Measurements from ENCODE around the gene NRSN2.
A peak's percentile ranks its signal among the peaks of the same experiment; 100 is the strongest.
"Not testable (repeated sequence)": the region's sequence is repeated elsewhere in the genome, so short reads cannot be mapped to it uniquely, and the experiment has no call there.

Gene NRSN2

DNA sequence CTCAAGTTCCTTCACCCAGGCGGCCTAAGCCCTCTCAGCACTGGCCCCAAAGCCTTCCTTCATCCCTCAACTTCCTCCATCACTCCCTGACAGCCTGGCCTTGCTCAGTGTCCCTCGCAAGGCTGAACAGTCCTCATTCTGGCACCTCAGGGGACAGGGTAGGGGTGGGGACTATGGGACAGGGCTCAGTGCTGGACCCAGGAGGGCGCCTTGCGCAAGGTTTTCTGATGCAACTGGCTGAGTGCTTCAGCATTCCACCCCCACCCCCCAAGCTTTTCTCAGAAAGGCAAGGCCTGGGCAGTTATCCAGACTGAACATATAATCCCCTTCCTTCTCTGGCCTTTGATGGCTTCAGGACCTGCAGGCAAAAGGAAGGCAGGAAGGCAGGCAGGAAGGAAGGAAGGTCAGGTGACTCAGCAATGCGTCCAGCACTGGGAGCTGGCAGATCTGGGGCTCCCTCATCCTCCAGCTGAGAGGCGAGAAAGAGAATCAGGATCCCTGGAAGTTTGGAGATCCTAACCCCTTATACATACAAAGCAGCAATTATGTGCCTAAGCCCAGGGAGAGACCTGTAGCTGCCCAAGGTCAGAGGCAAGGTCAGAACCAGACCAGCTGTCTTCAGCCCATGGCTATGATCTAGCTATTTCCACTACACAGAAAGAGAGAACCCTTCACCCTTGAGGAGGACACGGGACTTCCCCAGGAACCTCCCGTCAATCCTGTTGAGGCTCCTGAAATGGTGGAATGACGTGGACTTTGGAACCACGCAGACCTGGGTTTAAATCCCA lies 25.0 kb downstream of the NRSN2 start:
- peaks cover 3% of the 10 kb centered on the region for H3K36me3 Mint-ChIP-seq (ENCODE audit: low read depth)
- H3K27ac Mint-ChIP-seq, result no peak overlapping the region
- no peak overlapping the region for H3K4me3 Mint-ChIP-seq
- H3K9me3 Mint-ChIP-seq, result no peaks in the 10 kb centered on the region
- H3K4me1 Mint-ChIP-seq (ENCODE audit: low read depth), result peaks cover 37% of the 10 kb centered on the region
- no peaks in the 10 kb centered on the region for H3K27me3 Mint-ChIP-seq (ENCODE audit: low read depth)

GRCh38 chr20:372543-373082 lies 25.7 kb downstream of the NRSN2 start:
- H3K9me3 Mint-ChIP-seq; H3K36me3 Mint-ChIP-seq (ENCODE audit: low read depth); H3K27me3 Mint-ChIP-seq (ENCODE audit: low read depth); H3K4me3 Mint-ChIP-seq; H3K27ac Mint-ChIP-seq: not testable (repeated sequence)
- peaks cover 33% of the 10 kb centered on the region for H3K4me1 Mint-ChIP-seq (ENCODE audit: low read depth)

GRCh38 chr20:373171-373890 lies 26.4 kb downstream of the NRSN2 start:
- Mint-ChIP-seq H3K27me3 (ENCODE audit: low read depth) (no peaks in the 10 kb centered on the region), H3K9me3 (no peaks in the 10 kb centered on the region), H3K4me1 (ENCODE audit: low read depth) (peaks cover 33% of the 10 kb centered on the region), H3K4me3 (no peak overlapping the region), H3K36me3 (ENCODE audit: low read depth) (peaks cover 3% of the 10 kb centered on the region), H3K27ac (peak overlapping the region; percentile 11)

DNA sequence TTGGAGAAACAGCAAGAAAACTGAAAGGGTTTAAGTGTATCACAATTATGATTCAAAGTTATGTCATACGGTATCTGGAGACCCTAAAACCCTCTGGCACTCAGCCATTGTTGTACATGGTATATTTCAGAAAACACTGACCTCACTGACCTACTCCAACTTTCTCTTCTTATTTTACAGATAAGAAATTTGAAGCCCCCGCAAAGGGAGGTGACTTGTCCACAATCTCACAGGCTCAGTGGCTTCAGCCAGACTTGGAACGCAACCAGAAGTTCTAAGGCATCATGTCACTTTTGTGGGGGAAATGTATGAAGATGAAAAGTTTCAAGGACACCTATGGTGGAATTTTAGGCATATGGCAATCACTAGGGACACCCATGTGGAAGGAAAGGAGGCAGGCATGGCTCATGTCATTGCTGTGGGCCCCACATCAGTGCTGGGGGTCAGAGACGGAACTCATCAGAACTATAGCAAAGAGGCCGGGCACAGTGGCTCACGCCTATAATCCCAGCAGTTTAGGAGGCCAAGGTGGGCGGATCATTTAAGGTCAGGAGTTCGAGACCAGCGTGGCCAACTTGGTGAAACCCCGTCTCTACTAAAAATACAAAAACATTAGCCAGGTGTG lies 28.5 kb downstream of the NRSN2 start:
- no peak overlapping the region for H3K4me3 Mint-ChIP-seq
- H3K36me3 Mint-ChIP-seq (ENCODE audit: low read depth), result no peaks in the 10 kb centered on the region
- no peaks in the 10 kb centered on the region for H3K9me3 Mint-ChIP-seq
- H3K27ac Mint-ChIP-seq, result no peak overlapping the region
- H3K4me1 Mint-ChIP-seq (ENCODE audit: low read depth), result peaks cover 26% of the 10 kb centered on the region
- H3K27me3 Mint-ChIP-seq (ENCODE audit: low read depth), result no peaks in the 10 kb centered on the region

DNA sequence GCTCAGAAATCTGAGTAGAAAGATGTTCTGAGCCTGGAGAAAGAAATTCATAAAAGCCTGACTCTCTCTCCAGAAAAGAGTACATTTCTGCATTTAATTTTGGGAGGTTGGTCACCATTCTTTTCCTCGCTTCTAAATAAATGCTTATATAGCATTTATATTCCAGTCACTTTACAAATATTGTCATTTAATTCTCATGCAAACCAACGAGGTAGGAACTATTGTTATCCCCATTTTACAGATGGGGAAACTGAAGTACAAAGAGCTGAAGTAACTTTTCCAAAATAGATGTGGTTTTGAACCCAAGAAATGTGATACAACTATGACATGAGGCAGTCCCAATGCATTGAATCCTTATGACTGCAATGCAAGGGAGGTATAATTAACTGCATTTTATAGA lies 29.2 kb downstream of the NRSN2 start:
- Mint-ChIP-seq H3K36me3 (ENCODE audit: low read depth) (no peaks in the 10 kb centered on the region), H3K4me1 (ENCODE audit: low read depth) (peaks cover 26% of the 10 kb centered on the region), H3K4me3 (no peak overlapping the region), H3K9me3 (no peaks in the 10 kb centered on the region), H3K27ac (no peak overlapping the region), H3K27me3 (ENCODE audit: low read depth) (no peaks in the 10 kb centered on the region)

DNA sequence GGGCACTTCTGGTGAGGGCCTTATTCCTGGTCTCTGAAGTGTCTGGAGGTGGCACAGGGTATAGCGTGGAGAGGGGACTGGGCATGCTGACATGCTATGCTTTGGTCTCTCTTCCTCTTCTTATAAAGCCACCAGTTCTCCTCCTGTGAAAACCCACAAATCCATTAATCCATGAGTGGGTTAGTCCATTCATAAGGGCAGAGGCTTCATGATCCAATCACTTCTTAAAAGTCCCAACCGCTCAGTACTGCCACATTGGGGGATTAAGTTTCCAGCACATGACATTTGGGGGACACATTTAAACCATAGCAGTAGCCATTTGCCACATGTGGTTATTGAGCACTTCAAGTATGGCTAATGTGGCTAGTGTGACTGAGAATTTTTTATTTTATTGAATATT lies 29.8 kb downstream of the NRSN2 start:
- H3K36me3 Mint-ChIP-seq (ENCODE audit: low read depth), result no peaks in the 10 kb centered on the region
- no peak overlapping the region for H3K27ac Mint-ChIP-seq
- H3K4me1 Mint-ChIP-seq (ENCODE audit: low read depth), result peaks cover 21% of the 10 kb centered on the region
- no peaks in the 10 kb centered on the region for H3K27me3 Mint-ChIP-seq (ENCODE audit: low read depth)
- H3K9me3 Mint-ChIP-seq, result no peaks in the 10 kb centered on the region
- H3K4me3 Mint-ChIP-seq, result no peak overlapping the region

GRCh38 chr20:377578-377977 lies 30.7 kb downstream of the NRSN2 start:
- H3K36me3 Mint-ChIP-seq (ENCODE audit: low read depth); H3K27ac Mint-ChIP-seq; H3K9me3 Mint-ChIP-seq; H3K4me3 Mint-ChIP-seq; H3K27me3 Mint-ChIP-seq (ENCODE audit: low read depth): not testable (repeated sequence)
- peaks cover 18% of the 10 kb centered on the region for H3K4me1 Mint-ChIP-seq (ENCODE audit: low read depth)

DNA sequence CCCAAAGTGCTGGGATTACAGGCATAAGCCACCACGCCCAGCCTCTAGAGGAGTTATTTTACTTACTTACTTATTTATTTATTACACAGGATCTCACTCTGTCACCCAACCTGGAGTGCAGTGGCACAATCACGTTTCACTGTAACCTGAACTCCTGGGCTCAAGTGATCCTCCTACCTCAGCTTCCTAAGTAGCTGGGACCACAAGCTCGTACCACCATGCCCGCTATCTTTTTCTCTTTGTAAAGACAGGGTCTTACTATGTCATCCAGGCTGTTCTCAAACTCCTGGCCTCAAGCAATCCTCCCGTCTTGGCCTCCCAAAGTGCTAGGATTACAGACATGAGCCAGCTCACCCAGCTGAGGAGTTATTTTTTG lies 32.0 kb downstream of the NRSN2 start:
- Mint-ChIP-seq H3K4me3 (no peak overlapping the region), H3K36me3 (ENCODE audit: low read depth) (peaks cover 3% of the 10 kb centered on the region), H3K9me3 (no peaks in the 10 kb centered on the region), H3K27ac (no peak overlapping the region), H3K27me3 (ENCODE audit: low read depth) (no peaks in the 10 kb centered on the region), H3K4me1 (ENCODE audit: low read depth) (peaks cover 17% of the 10 kb centered on the region)

GRCh38 chr20:380763-381580 lies 34.1 kb downstream of the NRSN2 start:
- no peaks in the 10 kb centered on the region for H3K27me3 Mint-ChIP-seq (ENCODE audit: low read depth)
- peaks cover 9% of the 10 kb centered on the region for H3K36me3 Mint-ChIP-seq (ENCODE audit: low read depth)
- peaks cover 19% of the 10 kb centered on the region for H3K4me1 Mint-ChIP-seq (ENCODE audit: low read depth)
- H3K27ac Mint-ChIP-seq, result peak overlapping the region; percentile 92
- H3K4me3 Mint-ChIP-seq, result peak overlapping the region; percentile 92
- H3K9me3 Mint-ChIP-seq, result no peaks in the 10 kb centered on the region

DNA sequence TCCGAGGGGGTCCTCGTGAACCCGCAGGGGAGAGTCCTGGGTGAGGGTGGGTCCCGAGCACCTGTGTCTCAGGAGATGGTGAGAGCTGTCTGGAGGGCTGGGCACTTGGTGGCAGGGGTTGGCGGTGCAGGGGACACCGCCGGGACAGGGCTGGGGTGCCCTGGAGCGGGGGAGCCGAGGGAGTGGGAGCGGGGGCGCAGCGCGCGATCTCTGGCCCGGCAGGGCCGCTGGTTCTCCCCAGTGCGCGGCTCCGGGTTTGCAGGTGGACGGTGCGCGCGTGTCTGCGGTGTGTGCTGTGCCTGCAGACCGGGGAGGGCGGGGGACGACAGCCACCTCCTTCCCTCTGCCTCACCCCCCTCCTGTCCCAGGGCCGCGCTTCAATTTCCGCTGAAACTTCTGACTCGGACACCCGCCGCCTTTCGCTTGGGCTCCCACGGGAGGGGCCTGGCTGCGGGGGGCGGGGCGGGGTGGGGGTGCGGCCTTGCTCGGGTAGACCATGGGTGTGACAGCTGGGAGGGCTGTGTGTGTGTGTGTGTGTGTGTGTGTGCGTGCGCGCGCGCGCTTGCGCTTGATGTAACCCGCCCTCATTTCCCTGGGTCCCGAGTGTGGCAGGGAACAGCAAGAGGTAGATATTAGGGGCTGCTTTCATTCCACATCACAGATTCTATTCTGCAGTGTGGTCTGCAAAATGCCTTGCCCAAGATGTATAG lies 34.8 kb downstream of the NRSN2 start:
- Mint-ChIP-seq H3K9me3 (no peaks in the 10 kb centered on the region), H3K4me1 (ENCODE audit: low read depth) (peaks cover 19% of the 10 kb centered on the region), H3K27ac (peak overlapping the region; percentile 77), H3K36me3 (ENCODE audit: low read depth) (peaks cover 9% of the 10 kb centered on the region), H3K27me3 (ENCODE audit: low read depth) (no peaks in the 10 kb centered on the region), H3K4me3 (peak overlapping the region; percentile 76)

DNA sequence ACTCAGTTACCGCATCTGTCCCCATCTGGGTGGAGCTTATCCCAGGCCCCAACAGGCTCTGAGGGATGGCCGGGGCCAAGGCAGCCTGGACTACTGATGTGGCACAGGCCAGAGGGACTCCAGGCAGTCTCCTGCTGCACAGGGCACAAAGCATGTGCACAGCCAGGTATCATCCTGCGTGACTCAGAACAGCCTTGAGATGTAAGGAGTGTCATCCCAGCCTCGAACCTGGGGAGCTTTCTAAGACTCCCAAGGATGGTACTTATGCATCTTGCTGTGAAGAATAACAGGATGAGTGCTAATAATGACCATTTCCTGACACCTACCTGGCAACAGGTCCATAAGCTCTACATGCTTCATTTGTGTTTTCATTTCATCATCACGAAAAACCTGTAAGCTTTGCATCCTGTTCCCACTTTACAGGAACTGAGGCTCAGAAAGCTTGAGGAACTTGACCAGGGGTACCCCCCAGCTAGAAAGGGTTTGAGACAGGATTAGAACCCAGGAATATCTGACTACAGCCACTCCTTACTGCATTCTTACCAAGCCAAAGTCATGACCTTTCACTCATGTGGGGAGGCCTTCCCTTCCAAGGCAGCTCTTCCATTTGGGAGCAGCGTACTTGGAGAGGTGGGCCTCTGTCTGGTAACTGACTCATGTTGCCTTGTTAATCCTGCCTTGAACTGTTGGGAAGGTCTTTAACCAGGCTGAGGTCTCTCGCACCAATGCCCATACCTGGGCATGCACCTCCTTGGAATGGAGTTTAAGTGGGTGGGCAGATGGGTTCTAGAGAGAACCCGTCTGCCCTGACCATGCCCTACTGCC lies 35.6 kb downstream of the NRSN2 start:
- no peaks in the 10 kb centered on the region for H3K27me3 Mint-ChIP-seq (ENCODE audit: low read depth)
- H3K27ac Mint-ChIP-seq, result peak overlapping the region; percentile 41
- peak overlapping the region; percentile 76 for H3K4me3 Mint-ChIP-seq
- H3K4me1 Mint-ChIP-seq (ENCODE audit: low read depth), result peaks cover 19% of the 10 kb centered on the region
- peaks cover 11% of the 10 kb centered on the region for H3K36me3 Mint-ChIP-seq (ENCODE audit: low read depth)
- no peaks in the 10 kb centered on the region for H3K9me3 Mint-ChIP-seq

DNA sequence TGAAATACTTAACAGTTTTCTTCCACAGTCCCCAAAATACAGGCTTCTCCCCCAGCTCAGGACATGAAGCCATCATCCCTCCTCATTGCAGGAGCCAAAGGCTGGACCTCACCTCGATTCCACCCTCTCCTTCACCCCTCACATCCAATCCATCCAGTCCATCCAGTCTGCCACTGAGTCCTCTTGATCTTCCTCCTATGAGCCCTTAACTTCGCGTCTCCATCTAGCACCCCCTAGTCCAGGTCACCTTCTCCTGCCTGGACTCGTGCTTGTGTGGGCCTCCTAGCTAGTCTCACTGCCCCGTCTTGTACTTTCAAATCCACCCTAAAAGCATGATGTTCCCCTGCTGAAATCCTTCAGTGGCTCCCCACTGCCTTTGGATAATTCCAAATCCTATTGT lies 37.0 kb downstream of the NRSN2 start:
- Mint-ChIP-seq H3K4me1 (ENCODE audit: low read depth) (peaks cover 19% of the 10 kb centered on the region), H3K27ac (peak overlapping the region; percentile 8), H3K36me3 (ENCODE audit: low read depth) (peaks cover 22% of the 10 kb centered on the region), H3K9me3 (no peaks in the 10 kb centered on the region), H3K27me3 (ENCODE audit: low read depth) (no peaks in the 10 kb centered on the region), H3K4me3 (no peak overlapping the region)

DNA sequence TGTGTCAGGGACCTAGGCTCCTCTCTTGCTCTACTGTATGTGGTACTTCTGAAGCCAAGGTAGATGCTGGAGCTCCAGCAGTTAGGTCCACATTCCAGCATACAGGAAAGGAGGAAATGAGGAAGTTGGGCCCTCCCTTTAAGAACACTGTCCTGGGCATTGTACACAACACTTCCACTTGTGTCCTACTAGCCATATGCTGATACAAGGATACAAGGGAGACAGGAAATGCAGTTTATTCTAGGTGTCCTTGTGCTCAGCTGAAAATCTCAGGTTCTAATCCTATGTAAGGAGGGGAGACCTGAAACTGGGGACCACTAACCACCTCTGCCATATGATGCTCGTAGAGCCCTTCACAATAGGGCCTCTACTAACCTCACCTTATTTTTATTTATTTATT lies 37.8 kb downstream of the NRSN2 start:
- H3K27me3 Mint-ChIP-seq (ENCODE audit: low read depth), result no peaks in the 10 kb centered on the region
- H3K4me1 Mint-ChIP-seq (ENCODE audit: low read depth), result peaks cover 19% of the 10 kb centered on the region
- peaks cover 26% of the 10 kb centered on the region for H3K36me3 Mint-ChIP-seq (ENCODE audit: low read depth)
- H3K27ac Mint-ChIP-seq, result no peak overlapping the region
- H3K4me3 Mint-ChIP-seq, result no peak overlapping the region
- H3K9me3 Mint-ChIP-seq, result no peaks in the 10 kb centered on the region
